T1000 (cell line): ENCODE data around the gene ELMO1.

ENCODE experiments used
- DNase-seq: peaks from one replicate; lab custom pipeline; 2025; ENCODE audit warnings: mixed read lengths; lab: John Stamatoyannopoulos, UW

ELMO1 gene

DNA sequence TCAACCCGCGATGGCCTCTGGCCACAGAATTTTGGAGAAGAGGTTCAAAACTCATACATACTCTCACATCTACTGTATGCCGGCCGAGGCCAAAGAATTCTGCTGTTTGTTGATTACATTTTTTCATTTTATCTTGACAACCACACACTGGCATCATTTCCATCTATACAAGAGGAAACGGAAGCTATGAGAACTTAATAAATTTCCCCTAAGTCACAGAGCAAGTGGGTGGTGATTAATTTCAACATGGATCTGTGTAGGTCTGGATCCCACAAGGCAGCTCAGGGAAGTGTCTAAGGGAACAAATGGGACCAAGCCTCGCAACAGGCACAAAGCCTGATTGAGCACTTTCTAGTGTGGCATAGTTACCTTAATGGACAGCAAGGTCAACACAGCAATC, 18.0 kb downstream of the ELMO1 start:
- no peak for DNase-seq

DNA sequence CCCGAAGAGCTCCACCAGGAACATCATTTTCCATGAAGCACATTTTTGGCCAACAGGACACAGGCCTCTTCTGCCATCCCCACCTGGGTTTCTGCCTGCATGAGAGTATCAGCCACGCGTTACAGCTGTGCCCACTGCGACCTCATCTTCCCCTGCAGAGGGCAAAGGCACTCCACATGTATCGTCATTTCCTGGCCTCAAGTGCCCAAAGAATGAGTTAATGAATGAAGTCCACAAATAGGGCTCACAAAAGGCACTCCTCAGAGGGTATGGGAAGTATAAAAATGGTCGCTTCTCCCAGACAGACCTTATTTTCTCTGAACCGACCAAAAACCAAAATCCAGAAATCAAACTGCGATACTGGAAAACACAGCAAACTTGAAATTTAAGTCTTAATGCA, 18.5 kb downstream of the ELMO1 start:
- no peak for DNase-seq

DNA sequence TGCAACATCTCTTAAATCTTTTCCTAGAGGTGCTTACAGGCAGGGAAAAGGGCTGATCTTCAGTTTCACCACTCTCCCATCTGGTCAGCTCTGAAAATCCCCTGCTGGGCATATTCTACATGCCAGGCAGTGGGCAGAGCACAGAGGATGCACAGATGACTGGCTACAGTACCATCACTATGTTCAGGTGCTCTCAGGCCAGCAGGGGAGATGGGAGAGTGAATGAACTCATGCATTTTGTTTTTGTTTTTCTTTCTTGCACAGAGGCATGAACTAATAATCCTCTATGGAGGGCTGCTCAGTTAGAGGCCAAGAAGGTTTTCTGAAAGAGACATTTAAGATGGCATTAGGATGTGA, 19.3 kb downstream of the ELMO1 start:
- DNase-seq = no peak

DNA sequence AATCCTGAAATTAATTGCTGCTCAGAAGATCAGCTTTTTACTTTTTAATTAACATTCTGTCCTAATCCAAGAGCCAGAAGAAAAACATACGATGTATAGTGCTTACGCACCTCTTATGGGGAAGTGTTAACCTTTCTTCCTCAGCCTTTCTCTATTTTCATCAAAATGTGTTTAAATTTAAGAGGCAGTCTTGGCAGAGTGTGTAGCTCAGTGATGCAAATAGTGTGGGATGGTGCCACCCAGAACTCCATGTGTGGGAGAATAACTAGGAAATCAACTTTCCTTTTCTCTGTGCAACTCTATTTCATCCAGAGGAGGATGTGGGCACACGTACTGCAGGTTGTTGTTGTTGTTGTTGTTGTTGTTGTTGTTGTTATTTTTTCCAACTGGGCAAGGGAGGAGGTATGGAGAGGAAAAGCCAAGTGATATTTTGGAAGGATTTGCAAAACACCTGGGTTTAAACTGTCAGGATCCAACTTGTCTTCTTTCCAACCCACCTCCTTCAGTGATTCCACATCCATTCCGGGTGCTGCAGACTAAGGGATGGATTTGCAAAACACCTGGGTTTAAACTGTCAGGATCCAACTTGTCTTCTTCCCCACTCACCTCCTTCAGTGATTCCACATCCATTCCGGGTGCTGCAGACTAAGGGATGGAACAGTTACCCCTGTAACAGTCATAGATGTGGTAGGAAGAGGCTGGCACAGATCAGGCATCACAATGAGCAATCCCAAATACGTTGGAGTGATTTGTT, 19.8 kb downstream of the ELMO1 start:
- no peak for DNase-seq

DNA sequence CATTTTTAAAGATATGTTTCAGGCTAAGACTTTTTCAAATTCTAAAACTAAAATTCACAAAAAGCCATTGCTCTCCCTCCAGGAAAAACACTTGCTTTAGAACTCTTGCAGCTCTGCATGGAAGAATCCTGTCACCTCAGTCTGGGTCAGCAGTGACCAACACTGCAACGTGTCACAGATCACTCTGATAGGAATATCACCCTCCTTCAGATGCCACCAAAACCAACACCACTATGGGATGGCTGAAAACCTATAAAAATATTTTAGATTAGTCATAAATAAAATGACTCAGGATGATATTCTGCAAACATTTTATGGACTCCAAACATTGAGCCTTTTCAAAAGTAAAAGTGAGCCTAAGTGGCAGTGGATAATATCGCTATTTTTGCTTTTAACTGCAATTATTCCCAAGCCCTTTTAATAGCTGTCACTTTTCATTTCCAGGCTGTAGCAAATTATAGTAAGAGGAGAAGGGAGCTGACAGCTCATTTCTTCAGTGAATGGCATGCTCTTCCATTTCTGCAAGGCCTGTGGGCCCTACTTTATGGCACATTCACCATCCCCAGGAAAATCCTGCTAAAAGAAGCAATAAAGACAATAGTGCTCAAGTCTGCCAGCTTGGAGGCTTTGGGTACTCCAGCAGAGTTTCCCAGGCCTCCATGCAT, 21.3 kb downstream of the ELMO1 start:
- DNase-seq = no peak

DNA sequence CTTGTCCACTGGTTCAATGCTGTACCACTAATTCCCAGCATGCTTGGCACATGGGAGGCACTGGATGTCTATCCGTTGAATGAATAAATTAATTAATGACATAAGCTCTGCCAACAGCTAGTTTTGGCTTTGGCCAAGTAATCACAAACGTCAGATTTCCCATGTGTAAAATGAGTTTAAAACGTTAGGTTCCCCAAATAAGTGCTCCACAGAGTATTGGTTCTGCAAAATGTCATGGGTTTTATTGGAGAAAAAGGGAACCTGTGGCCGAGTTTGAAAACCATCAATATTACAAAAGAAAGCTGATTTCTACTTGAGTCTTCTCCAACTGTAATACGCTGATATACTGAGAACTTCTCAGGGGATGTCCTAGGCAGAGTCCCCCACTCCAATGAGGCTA, 23.2 kb downstream of the ELMO1 start:
- no peak for DNase-seq

DNA sequence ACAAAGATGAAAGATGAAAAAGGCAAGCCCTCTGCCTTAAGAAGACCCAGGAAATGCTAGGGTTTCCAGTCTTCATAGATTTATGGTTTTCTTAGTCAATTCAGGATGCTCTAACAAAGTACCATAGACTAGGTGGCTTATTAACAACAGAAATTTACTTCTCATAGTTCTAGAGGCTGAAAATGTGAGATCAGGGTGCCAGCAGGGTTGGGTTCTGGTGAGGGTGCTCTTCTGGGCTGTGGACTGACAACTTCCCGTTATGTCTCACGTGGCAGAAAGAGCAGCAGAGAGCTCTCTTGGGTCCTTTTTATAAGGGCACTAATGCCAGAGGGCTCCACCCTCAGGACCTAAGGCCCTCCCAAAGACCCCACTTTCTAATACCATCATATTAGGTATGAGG, 23.7 kb downstream of the ELMO1 start:
- no peak for DNase-seq

DNA sequence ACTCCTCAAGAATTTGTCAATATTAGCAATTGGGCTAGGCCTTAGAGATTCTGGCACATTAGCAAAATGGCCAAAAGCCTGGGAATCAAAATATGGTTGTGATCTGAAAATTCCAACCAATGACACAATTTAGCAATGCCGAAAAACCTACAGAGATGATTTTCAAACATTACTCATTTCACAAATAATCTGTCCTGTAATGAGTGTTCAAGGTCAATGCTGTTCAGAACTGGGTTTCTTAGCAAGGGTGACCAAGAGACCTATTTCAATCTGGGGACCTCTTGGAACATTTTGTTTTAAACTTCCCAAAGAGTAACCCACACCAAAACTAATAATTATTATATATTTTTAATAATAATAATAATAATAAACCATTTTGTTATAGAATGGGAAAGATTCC, 24.1 kb downstream of the ELMO1 start:
- no peak for DNase-seq

DNA sequence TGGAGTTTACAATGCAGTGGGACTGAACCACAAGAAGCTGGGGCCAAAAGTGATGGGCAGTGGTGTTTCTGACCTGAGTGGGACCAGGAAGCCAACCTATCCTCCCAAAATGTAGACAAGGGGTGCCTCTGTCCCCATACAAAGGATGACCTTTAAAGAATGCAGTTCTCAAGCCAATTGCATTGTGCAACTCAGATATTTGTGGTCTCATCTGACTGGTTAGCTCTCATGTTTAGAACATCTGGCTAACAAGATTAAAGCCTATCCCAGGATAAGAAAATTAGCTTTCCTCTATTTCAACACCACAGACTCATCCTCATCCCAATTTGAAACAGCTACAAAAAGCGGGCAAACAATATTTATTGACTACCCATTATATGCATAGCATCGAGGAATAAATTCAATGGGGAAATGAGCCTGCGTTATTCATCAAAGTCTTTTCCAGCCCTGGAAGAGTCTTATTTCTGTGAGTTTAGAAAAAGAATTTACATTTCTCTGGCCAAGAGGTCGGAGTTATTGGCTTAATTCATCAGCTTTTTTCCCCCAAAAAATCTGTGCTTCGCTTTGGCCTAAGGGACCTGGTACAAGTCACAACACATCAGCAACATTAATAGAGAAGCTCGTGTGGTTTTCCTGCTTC, 26.7 kb downstream of the ELMO1 start:
- DNase-seq = no peak

DNA sequence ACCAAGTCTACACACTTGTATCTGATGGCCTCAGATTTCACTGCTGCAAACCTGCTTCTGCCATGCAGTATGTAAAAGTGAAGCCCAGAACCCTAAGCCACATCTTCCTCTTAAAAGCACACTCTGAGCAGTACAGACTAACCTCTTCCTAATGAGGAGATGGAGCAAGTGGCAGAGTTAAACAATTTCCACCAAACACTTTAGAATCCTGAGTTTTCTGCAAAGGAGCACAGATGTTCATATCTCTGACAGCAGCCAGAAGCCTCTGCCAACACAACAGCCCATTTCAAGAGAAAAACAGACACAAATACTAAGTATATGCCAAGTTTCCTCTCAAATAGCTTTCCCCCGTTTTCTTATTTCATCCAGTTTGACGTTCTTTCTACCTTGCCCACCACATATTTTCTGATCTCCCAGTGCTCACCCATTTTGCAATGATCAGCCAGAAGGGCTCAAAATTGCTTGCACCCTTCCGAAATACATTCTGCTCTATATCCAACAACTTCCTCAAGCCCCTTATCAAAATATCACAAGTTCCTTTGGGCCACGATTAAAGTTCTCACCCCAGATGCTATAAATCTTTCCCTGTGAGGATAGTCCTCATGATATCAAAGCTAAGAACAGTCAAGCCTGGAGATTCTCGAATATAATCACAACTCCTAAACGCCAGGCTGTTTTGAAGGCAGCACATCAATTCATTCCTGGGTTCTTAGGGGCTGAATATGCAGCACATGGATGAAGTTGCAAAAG, 27.5 kb downstream of the ELMO1 start:
- no peak for DNase-seq

DNA sequence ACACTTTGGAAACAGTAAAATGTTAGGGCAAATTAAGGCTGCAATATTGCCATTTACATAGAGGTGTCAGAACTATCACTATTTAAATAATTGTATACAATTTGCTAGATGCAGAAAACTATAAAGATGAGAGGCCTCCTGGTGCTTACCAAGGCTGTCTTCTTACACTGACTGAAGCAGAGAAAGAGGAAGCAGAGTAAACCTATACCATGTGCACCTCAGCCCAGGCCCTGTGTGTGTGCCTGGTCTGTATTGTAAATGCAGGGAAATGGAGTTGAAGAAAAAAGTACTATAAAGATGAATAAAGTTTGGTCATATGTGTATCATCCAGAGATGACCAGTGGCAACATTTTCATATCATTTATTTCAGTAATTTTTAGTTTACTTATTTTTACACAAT, 29.2 kb downstream of the ELMO1 start:
- DNase-seq = no peak

DNA sequence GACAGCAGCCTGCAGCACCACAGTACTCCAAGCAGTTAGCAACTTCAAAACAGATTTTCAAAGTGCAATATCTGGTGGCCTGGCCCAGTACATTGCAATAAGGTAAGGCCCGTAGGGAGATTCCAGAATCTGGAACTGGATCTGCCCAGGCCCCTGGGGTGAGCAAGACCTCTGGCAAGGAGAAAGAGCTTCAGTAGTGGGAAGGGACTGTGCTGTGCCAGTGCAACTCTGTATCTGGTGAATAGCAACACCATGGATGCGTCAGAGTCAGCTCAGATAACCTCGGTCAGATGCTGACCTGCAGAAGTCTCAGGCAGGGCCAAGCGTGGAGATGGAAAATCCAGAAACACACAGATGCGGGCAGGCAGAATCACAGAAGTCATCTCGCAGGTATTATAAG, 30.3 kb downstream of the ELMO1 start:
- DNase-seq = no peak

DNA sequence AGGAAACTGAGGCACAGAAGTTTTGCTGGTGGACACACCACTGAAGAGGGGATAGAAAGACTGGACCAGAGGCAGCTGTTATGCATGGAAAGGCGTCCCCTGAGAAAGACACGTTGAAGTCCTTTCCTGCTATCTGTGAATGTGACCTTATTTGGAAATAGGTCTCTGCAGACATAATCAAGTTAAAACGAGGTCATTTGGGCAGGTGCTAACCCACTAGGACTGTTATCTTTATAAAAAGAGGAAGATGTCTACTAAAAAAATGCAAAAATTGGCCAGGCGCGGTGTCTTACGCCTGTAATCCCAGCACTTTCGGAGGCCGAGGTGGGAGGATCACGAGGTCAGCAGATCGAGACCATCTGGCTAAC, 31.6 kb downstream of the ELMO1 start:
- no peak for DNase-seq

DNA sequence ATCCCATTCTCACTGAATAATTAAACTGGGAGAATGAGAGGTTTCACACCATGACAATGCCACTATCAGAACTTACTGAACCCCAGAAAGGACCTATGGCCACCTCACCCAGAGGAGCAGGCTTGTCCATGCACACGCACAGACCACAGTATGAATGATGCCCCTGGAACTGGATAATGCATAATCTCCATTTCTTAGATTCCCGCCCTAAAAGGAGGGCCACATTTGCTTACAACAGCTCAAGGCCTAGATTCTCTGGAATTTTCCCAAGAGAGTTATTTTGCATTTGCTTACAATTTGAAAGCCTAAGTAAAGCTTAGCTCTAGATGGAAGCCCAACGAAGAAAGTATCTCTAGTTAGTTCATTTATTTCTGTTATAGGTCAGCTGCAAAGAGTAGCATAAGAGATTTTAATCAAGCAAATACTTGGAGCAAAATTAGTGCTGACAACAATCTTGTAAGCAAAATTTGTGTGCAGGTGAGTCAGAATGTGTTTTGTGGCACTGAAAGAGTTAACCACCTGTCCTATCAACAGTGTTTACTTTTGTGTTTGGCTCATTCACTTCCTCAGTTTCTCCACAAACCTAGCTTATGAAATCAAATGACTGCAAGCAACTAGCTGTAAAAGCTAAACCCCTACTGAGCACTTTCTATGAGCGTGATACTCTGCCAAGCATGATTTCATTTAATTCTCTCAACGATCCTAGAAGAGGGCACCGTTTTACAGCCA, 32.1 kb downstream of the ELMO1 start:
- no peak for DNase-seq

DNA sequence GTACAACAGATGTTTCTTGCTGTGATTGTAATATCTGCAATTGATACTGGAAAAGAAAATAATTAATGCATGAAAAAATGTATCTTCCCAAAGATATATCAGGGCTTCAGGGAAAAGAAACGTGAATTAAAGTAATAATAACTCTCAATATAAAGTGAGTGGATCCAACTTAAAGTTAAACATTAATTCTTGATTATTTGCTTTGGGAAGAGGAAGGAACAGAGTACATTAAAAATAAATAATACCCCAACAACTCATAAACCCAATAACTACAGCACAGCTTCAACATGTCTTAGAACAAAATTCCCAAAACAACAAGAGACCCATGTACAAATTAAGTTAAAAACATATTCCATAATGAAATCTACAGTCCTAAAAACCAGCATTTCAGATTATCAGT, 33.0 kb downstream of the ELMO1 start:
- DNase-seq = no peak

DNA sequence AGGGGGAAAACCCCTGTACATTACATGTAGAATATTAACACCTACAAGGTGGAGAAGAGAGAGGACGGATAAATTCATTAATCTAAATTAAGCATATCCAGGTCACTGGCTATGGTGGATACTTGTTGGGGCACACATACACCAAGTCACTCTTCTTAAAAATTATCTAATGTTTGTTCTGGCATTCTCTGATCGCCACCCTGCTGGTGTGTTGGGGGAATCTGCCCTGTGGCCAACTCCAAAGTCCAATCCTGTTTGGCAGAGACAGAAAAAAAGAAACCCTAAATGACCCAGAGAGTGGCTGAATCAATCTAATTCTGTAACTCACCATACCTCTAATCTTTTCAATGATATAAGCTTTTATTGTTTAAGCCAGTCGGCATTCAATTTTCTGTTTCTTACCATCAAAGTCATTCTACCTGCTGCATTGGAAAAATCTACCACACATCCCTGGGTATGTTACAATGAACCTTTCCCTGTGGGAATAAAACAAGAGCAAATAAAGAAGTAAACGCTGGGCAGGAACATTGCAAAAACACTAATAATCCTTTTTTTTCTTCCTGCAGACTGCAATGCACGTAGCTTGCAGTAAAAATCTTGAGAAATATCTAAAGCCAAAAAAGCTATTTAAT, 34.2 kb downstream of the ELMO1 start:
- DNase-seq = no peak

DNA sequence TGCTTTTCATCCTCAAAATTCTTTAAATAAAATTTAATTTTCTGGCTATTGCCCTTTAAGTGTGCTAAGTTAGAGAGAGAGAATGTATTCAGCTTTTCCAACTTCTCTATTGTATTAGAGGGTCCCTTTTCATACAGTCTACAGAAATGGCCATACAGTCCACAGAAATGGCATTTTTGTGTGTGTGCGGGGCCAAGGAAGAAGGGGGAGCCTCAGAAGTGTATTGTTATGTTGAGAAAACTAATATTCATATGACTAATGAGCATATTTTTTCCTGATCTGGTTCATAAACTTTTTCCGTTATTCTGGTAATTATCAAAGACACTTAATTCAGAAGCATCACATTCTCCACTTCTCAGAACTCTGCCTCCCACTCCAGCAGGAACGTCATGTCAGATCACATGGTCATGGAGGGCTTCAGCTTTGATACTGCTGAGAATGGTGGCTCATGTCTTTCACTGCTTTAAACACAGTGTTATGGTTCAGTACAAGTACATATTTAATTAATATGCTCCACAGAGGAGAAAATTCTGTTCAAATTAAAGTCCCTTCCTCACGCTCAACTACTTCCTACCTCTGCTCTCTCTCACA, 37.1 kb downstream of the ELMO1 start:
- no peak for DNase-seq

DNA sequence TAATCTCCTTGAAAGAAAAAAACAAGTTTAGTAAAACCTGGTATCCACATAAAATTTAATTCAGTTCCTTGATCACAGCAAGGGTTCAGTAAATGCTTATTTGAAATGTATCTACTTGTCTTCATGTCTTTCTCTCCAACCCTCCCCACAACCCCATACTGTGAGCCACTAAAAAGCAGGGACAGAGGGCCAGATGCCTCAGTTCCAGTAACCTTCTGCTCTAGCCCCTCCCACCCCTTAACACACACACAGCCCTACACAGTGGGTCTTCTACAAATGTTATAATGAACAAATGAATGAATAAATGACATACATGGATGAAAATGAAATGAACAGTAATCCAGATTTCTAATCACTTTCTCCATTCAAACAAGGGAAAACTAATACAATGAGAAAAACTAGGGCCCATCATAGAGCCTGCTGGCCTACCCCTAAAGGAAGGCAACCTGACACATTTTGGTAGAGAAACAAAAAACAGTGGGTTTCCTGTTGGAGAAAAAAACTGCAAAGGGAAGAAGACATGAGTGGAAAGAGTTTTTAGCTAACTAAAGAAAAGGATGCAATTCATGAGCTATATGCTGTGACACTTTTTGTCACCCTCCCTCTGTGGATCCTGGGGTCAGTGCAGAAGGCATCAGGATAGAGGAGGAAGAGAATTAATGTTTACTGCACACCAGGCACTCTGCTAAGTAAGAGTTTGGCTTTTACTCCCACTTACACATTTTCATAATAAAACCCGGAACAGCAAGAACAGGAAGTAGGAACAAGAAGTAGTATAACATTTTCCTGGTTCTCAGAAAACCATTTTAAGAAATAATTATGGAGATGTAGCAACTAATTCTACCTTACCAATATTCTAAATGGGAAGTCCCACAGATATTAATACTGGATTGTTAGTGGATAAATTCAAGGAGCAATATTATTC, 38.1 kb downstream of the ELMO1 start:
- no peak for DNase-seq

DNA sequence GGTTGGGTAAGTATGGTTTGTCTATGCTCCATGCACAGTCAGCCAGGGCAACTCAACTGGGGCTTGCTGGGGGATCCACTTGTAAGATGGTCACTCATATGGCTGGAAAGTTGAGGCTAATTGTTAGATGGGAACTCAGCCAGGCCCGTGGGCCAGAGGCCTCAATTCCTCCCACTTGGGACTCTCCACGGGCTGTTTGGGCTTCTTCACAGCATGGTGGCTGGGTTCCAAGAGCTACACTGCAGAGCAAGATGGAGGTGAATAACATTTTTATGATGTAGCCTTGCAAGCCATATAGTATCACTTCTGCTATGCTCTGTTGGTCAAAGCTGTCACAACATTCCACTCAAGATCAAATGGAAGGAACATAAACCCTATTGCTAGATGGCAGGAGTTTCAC, 39.2 kb downstream of the ELMO1 start:
- DNase-seq = no peak
